ENCODE data around the gene ERBB4.
"Not testable (repeated sequence)": the region's sequence is repeated elsewhere in the genome, so short reads cannot be mapped to it uniquely, and the experiment has no call there.

Gene ERBB4

DNA sequence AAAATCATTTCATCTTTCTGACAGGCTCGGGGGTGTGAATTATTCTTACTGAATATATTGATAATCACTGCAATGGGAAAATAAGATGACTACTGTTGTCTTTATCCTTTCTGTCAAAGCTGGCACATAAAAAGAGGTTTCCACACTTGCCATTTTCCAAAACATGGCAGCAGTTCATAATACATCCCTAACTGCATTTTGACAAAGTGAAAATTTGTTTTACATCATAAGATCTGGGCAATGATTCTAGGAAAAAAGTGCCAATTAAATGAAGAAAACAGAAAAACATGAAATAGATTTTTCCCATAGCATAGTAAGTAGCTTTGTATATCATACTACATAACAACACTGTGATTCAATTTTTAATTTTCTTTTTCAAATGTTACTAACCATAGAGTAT lies 65.4 kb downstream of the ERBB4 start:
- no peaks in the 10 kb centered on the region for H3K9me2 ChIP-seq (replicated peaks; ENCODE audit: low read depth, low read length)
- TF ChIP-seq EZH2phosphoT487 (IDR thresholded peaks at IDR 0.05; ENCODE audit: borderline replicate concordance) = no peak
- TF ChIP-seq, protein P1, sequence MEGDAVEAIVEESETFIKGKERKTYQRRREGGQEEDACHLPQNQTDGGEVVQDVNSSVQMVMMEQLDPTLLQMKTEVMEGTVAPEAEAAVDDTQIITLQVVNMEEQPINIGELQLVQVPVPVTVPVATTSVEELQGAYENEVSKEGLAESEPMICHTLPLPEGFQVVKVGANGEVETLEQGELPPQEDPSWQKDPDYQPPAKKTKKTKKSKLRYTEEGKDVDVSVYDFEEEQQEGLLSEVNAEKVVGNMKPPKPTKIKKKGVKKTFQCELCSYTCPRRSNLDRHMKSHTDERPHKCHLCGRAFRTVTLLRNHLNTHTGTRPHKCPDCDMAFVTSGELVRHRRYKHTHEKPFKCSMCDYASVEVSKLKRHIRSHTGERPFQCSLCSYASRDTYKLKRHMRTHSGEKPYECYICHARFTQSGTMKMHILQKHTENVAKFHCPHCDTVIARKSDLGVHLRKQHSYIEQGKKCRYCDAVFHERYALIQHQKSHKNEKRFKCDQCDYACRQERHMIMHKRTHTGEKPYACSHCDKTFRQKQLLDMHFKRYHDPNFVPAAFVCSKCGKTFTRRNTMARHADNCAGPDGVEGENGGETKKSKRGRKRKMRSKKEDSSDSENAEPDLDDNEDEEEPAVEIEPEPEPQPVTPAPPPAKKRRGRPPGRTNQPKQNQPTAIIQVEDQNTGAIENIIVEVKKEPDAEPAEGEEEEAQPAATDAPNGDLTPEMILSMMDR (conservative IDR thresholded peaks at IDR 0.05; ENCODE audit: low read length) = no peak
- H2AFZ ChIP-seq (ENCODE audit: low read length) = no peak overlapping the region
- no peaks in the 10 kb centered on the region for H3K36me3 ChIP-seq (ENCODE audit: insufficient read depth, low read length)
- no peak overlapping the region for H3K4me3 ChIP-seq (ENCODE audit: low read length, poor library complexity, severe bottlenecking)
- no peaks in the 10 kb centered on the region for H3K9me3 ChIP-seq (ENCODE audit: insufficient read depth, low read depth, low read length)
- H3K79me2 ChIP-seq (ENCODE audit: insufficient read depth, low read length) = no peaks in the 10 kb centered on the region
- H3F3A ChIP-seq (ENCODE audit: low read depth) = no peaks in the 10 kb centered on the region
- H3K9ac ChIP-seq (ENCODE audit: low read depth, low read length, poor library complexity, severe bottlenecking) = no peak overlapping the region
- no peaks in the 10 kb centered on the region for H3K27me3 ChIP-seq (ENCODE audit: insufficient read depth, low read length, poor library complexity, severe bottlenecking)
- H3K4me1 ChIP-seq (ENCODE audit: insufficient read depth, low read length, poor library complexity, severe bottlenecking) = no peaks in the 10 kb centered on the region
- H4K20me1 ChIP-seq (ENCODE audit: insufficient read depth, low read length, poor library complexity, severe bottlenecking) = no peaks in the 10 kb centered on the region
- H3K4me2 ChIP-seq (ENCODE audit: low read depth, low read length, poor library complexity, severe bottlenecking) = no peak overlapping the region

DNA sequence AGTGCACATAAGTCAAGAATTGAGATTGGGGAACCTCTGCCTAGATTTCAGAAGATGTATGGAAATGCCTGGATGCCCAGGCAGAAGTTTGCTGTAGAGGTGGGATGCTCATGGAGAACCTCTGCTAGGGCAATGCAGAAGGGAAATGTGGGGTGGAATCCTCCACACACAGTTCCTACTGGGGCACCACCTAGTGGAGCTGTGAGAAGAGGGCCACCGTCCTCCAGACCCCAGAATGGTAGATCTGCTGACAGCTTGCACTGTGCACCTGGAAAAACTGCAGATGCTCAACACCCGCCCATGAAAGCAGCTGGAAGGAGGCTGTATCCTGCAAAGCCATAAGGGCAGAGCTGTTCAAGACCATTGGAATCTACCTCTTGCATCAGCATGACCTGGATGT lies 71.1 kb downstream of the ERBB4 start:
- not testable (repeated sequence) for H3K4me2 ChIP-seq (ENCODE audit: low read depth, low read length, poor library complexity, severe bottlenecking); H3K36me3 ChIP-seq (ENCODE audit: insufficient read depth, low read length); H3K9me3 ChIP-seq (ENCODE audit: insufficient read depth, low read depth, low read length); H3K4me1 ChIP-seq (ENCODE audit: insufficient read depth, low read length, poor library complexity, severe bottlenecking); H3K27me3 ChIP-seq (ENCODE audit: insufficient read depth, low read length, poor library complexity, severe bottlenecking); H3F3A ChIP-seq (ENCODE audit: low read depth); H4K20me1 ChIP-seq (ENCODE audit: insufficient read depth, low read length, poor library complexity, severe bottlenecking); H3K4me3 ChIP-seq (ENCODE audit: low read length, poor library complexity, severe bottlenecking); H3K9me2 ChIP-seq (replicated peaks; ENCODE audit: low read depth, low read length); H2AFZ ChIP-seq (ENCODE audit: low read length); H3K79me2 ChIP-seq (ENCODE audit: insufficient read depth, low read length); H3K9ac ChIP-seq (ENCODE audit: low read depth, low read length, poor library complexity, severe bottlenecking)

DNA sequence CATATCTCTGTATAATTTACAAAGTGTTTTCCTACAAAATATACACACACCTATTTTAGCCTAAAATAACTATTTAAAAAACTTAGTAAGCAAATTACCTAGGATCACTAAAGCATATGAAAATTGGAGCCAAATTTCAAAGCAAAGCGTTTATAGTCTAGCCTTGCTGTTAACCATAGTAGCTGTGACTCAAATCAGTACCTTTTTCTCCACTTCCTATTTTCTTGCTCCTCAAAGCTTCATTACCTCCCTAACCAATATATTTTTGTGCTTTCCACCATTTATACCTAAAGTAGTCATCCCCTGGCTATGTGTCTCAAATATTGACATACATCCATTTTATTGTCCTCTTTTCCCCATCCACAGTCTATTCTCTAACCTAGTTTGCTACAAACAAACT lies 73.1 kb downstream of the ERBB4 start:
- Histone ChIP-seq H3K9ac (ENCODE audit: low read depth, low read length, poor library complexity, severe bottlenecking) (no peak overlapping the region), H3K9me3 (ENCODE audit: insufficient read depth, low read depth, low read length) (no peaks in the 10 kb centered on the region; the same call in 1 of the 2 replicates), H3K4me3 (ENCODE audit: low read length, poor library complexity, severe bottlenecking) (no peak overlapping the region), H3K4me2 (ENCODE audit: low read depth, low read length, poor library complexity, severe bottlenecking) (no peak overlapping the region), H2AFZ (ENCODE audit: low read length) (no peak overlapping the region), H3K27me3 (ENCODE audit: insufficient read depth, low read length, poor library complexity, severe bottlenecking) (no peaks in the 10 kb centered on the region), H4K20me1 (ENCODE audit: insufficient read depth, low read length, poor library complexity, severe bottlenecking) (no peaks in the 10 kb centered on the region), H3F3A (ENCODE audit: low read depth) (no peaks in the 10 kb centered on the region), H3K36me3 (ENCODE audit: insufficient read depth, low read length) (no peaks in the 10 kb centered on the region), H3K4me1 (ENCODE audit: insufficient read depth, low read length, poor library complexity, severe bottlenecking) (no peaks in the 10 kb centered on the region), H3K9me2 (replicated peaks; ENCODE audit: low read depth, low read length) (no peaks in the 10 kb centered on the region), H3K79me2 (ENCODE audit: insufficient read depth, low read length) (no peaks in the 10 kb centered on the region)
- no peak for TF ChIP-seq EZH2phosphoT487 (IDR thresholded peaks at IDR 0.05; ENCODE audit: borderline replicate concordance)
- TF ChIP-seq, protein P1 (conservative IDR thresholded peaks at IDR 0.05; ENCODE audit: low read length) = no peak

DNA sequence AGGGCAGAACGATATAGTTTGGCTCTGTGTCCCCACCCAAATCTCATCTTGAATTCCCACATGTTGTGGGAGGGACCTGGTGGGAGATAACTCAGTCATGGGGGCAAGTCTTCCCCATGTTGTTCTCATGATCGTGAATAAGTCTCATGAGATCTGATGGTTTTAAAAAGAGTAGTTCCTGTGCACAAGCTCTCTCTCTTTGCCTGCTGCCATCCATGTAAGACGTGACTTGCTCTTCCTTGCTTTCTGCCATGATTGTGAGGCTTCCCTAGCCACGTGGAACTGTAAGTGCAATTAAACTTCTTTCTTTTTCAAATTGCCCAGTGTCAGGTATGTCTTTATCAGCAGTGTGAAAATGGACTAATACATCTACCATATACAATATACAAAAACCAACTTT lies 76.9 kb downstream of the ERBB4 start:
- not testable (repeated sequence) for H3K4me2 ChIP-seq (ENCODE audit: low read depth, low read length, poor library complexity, severe bottlenecking); H3K27me3 ChIP-seq (ENCODE audit: insufficient read depth, low read length, poor library complexity, severe bottlenecking); H3K9ac ChIP-seq (ENCODE audit: low read depth, low read length, poor library complexity, severe bottlenecking); H3K4me1 ChIP-seq (ENCODE audit: insufficient read depth, low read length, poor library complexity, severe bottlenecking); H3K4me3 ChIP-seq (ENCODE audit: low read length, poor library complexity, severe bottlenecking); H3K9me2 ChIP-seq (replicated peaks; ENCODE audit: low read depth, low read length); H3F3A ChIP-seq (ENCODE audit: low read depth); H3K9me3 ChIP-seq (ENCODE audit: insufficient read depth, low read depth, low read length); H3K79me2 ChIP-seq (ENCODE audit: insufficient read depth, low read length); H3K36me3 ChIP-seq (ENCODE audit: insufficient read depth, low read length); H2AFZ ChIP-seq (ENCODE audit: low read length); H4K20me1 ChIP-seq (ENCODE audit: insufficient read depth, low read length, poor library complexity, severe bottlenecking)
